ENCODE measurements around the gene FBXO3. TPM values are rescaled to one million over a fixed set of nuclear protein-coding genes. Genes with fewer than 3 reads are reported as not detected.

Gene FBXO3
- total RNA-seq, 2 experiments from 2014 or later: 12.1 to 21.3 TPM

DNA sequence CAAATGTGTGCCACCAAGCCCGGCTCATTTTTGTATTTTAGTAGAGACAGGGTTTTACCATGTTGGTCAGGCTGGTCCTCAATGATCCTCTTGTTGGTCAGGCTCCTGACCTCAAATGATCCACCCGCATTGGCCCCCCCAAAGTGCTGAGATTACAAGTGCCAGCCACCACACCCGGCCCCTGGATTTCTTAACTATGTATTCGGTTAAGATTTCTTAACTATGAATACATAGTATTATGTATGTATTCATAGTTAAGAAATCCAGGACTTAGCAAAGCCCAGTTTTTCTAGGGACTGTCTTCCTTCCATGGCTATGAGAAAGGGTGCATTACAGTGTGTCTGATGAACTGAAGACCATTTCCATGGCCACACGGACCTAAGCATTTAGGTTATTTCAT lies 75.4 kb downstream of the FBXO3 start:
- CTCF ChIA-PET (ENCODE audit: unreplicated experiment): no interaction called here
- no peak overlapping the region for H2AFZ ChIP-seq (ENCODE audit: low read length)

DNA sequence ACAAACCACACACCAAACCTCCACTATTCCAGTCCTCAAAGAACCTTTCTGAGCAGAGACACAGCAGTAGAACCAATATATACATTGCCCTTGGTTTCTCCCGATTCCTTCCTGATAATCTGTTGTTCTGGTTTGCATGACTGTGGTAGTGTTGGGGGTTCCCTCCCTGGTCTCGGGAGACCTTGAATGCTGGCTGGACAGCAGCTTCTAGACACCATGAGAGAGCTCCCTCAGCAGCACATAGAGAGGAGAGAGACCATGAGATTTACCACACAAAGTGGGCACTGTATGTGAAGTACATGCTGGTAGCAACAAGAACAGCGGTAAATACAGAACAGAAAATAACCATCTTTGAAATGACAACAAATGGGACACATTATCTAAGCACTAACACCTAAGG lies 76.3 kb downstream of the FBXO3 start:
- H3K27ac ChIP-seq (ENCODE audit: low read depth, low read length, poor library complexity, severe bottlenecking): no peak overlapping the region
- DNase-seq (ENCODE audit: low spot score): no peak
- no peaks in the 10 kb centered on the region for H4K20me1 ChIP-seq (ENCODE audit: insufficient read depth, low read length)
- POLR2A ChIA-PET: no interaction called here
- no TSS peak for BruUV-seq (replicated peaks)
- CTCF ChIA-PET (ENCODE audit: unreplicated experiment): no interaction called here
- no peaks in the 10 kb centered on the region for H3K9me3 ChIP-seq (ENCODE audit: low read length)
- H3K79me2 ChIP-seq (ENCODE audit: insufficient read depth, low read depth, low read length): no peaks in the 10 kb centered on the region
- no peak overlapping the region for H3K4me3 ChIP-seq (ENCODE audit: low read depth, low read length, poor library complexity, severe bottlenecking)
- H2AFZ ChIP-seq (ENCODE audit: low read length): no peak overlapping the region
- no peaks in the 10 kb centered on the region for H3K36me3 ChIP-seq (ENCODE audit: insufficient read depth, low read length)
- intact Hi-C loops (cut with micrococcal nuclease; ENCODE audit: unreplicated experiment): no loop called here
- H3K9me2 ChIP-seq (ENCODE audit: insufficient read depth, low read length): no peaks in the 10 kb centered on the region
- no peak overlapping the region for H3K4me2 ChIP-seq (ENCODE audit: low read length)
- peaks cover 18% of the 10 kb centered on the region for H3K4me1 ChIP-seq (ENCODE audit: insufficient read depth, low read length, poor library complexity, severe bottlenecking)
- TF ChIP-seq EZH2phosphoT487 (IDR thresholded peaks at IDR 0.05; ENCODE audit: borderline replicate concordance, low read depth, low read length): no peak
- TF ChIP-seq, protein P1, sequence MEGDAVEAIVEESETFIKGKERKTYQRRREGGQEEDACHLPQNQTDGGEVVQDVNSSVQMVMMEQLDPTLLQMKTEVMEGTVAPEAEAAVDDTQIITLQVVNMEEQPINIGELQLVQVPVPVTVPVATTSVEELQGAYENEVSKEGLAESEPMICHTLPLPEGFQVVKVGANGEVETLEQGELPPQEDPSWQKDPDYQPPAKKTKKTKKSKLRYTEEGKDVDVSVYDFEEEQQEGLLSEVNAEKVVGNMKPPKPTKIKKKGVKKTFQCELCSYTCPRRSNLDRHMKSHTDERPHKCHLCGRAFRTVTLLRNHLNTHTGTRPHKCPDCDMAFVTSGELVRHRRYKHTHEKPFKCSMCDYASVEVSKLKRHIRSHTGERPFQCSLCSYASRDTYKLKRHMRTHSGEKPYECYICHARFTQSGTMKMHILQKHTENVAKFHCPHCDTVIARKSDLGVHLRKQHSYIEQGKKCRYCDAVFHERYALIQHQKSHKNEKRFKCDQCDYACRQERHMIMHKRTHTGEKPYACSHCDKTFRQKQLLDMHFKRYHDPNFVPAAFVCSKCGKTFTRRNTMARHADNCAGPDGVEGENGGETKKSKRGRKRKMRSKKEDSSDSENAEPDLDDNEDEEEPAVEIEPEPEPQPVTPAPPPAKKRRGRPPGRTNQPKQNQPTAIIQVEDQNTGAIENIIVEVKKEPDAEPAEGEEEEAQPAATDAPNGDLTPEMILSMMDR (conservative IDR thresholded peaks at IDR 0.05; ENCODE audit: low read length): no peak

More for the DNA sequence above, 75.4 kb downstream of the FBXO3 start:
- H3K4me1 ChIP-seq (ENCODE audit: insufficient read depth, low read length, poor library complexity, severe bottlenecking): peaks cover 18% of the 10 kb centered on the region
- H3K36me3 ChIP-seq (ENCODE audit: insufficient read depth, low read length): no peaks in the 10 kb centered on the region
- H3K9me3 ChIP-seq (ENCODE audit: low read length): no peaks in the 10 kb centered on the region
- POLR2A ChIA-PET: no interaction called here
- H3K27ac ChIP-seq (ENCODE audit: low read depth, low read length, poor library complexity, severe bottlenecking): no peak overlapping the region
- no TSS peak for BruUV-seq (replicated peaks)
- no peak for TF ChIP-seq EZH2phosphoT487 (IDR thresholded peaks at IDR 0.05; ENCODE audit: borderline replicate concordance, low read depth, low read length)
- TF ChIP-seq, protein P1 (conservative IDR thresholded peaks at IDR 0.05; ENCODE audit: low read length): no peak
- H3K9me2 ChIP-seq (ENCODE audit: insufficient read depth, low read length): no peaks in the 10 kb centered on the region
- intact Hi-C loops (cut with micrococcal nuclease; ENCODE audit: unreplicated experiment): no loop called here
- no peak overlapping the region for H3K4me3 ChIP-seq (ENCODE audit: low read depth, low read length, poor library complexity, severe bottlenecking)
- no peaks in the 10 kb centered on the region for H3K79me2 ChIP-seq (ENCODE audit: insufficient read depth, low read depth, low read length)
- H4K20me1 ChIP-seq (ENCODE audit: insufficient read depth, low read length): no peaks in the 10 kb centered on the region
- DNase-seq (ENCODE audit: low spot score): no peak
- no peak overlapping the region for H3K4me2 ChIP-seq (ENCODE audit: low read length)

DNA sequence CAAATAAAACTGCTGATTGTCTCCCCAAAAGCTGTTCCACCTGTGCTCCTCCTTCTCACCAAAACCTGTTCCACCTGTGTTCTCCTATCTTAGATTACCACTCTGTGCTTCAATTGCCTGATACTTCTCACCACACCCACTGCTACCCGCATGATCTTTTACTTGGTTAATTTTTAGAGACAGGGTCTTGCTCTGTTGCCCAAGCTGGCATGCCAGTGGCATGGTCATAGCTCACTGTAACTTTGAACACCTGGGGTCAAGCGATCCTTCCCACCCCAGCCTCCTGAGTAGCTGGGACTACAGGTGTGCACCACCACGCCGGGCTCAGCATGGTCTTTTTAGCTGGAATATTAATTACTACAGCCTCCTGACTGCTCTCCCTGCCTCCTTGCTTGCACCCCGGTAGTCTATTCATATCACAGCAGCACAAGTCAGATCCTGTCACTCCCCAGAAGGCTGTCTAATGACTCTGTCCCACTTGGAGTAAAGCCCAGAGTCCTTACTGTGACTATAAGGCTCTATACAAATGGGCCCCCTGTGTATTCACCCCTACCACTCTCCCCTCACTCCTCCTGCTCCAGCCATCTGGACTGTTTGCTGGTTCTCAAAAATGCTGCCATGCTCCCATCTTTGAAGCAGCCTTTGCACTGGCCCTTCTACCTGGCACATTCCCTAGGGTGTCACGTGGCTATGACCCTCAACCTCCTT lies 77.2 kb downstream of the FBXO3 start:
- DNase-seq (ENCODE audit: low spot score): no peak
- H2AFZ ChIP-seq (ENCODE audit: low read length): no peak overlapping the region
- BruUV-seq (replicated peaks): no TSS peak
- no peaks in the 10 kb centered on the region for H3K9me3 ChIP-seq (ENCODE audit: low read length)
- H3K27ac ChIP-seq (ENCODE audit: low read depth, low read length, poor library complexity, severe bottlenecking): no peak overlapping the region
- TF ChIP-seq, protein P1 (conservative IDR thresholded peaks at IDR 0.05; ENCODE audit: low read length): no peak
- no peak for TF ChIP-seq EZH2phosphoT487 (IDR thresholded peaks at IDR 0.05; ENCODE audit: borderline replicate concordance, low read depth, low read length)
- H3K36me3 ChIP-seq (ENCODE audit: insufficient read depth, low read length): no peaks in the 10 kb centered on the region
- ChIA-PET POLR2A (interaction anchor here (0.6 to 1.4 kb wide), 2 partner anchors 308 to 532 kb away, joined by 3 to 4 read pairs; no protein-coding TSS in a partner anchor), CTCF (ENCODE audit: unreplicated experiment) (no interaction called here)
- H4K20me1 ChIP-seq (ENCODE audit: insufficient read depth, low read length): no peaks in the 10 kb centered on the region
- H3K4me3 ChIP-seq (ENCODE audit: low read depth, low read length, poor library complexity, severe bottlenecking): no peak overlapping the region
- H3K4me1 ChIP-seq (ENCODE audit: insufficient read depth, low read length, poor library complexity, severe bottlenecking): peaks cover 18% of the 10 kb centered on the region
- H3K9me2 ChIP-seq (ENCODE audit: insufficient read depth, low read length): no peaks in the 10 kb centered on the region
- intact Hi-C loops (cut with micrococcal nuclease; ENCODE audit: unreplicated experiment): no loop called here
- H3K4me2 ChIP-seq (ENCODE audit: low read length): no peak overlapping the region
- no peaks in the 10 kb centered on the region for H3K79me2 ChIP-seq (ENCODE audit: insufficient read depth, low read depth, low read length)

Data from OCI-LY7 (cell line).